ENCODE data around the gene TNFRSF1A. TPM values are rescaled to one million over a fixed set of nuclear protein-coding genes. Genes with fewer than 3 reads are reported as not detected.

Gene TNFRSF1A
- total and polyA plus RNA-seq, 9 of the 15 experiments (the other 6 are each of a cell fraction or from before 2014, with no cell fraction given) = 0.76 to 43.5 (median 30.0) TPM

- Histone ChIP-seq H3K4me3 (no peak overlapping the region), H3K79me2 (ENCODE audit: control insufficient read depth, insufficient read depth, low read length) (no peaks in the 10 kb centered on the region), H3K4me1 (replicated peaks in 1 of 2; ENCODE audit: control insufficient read depth in 2 of 2, insufficient read depth in 2 of 2, low read length in 2 of 2) (peaks cover 0 to 24% of the 10 kb centered on the region in 2 experiments; a peak in 2 of 5 replicates), H3K9ac (ENCODE audit: insufficient read depth in 1 of 2, low read depth in 2 of 2, low read length in 2 of 2) (no peak overlapping the region), H2AFZ (ENCODE audit: low read depth, low read length) (no peak overlapping the region), H3K27ac (ENCODE audit: extremely low read depth, low read depth, low read length) (no peak overlapping the region), H3K27me3 (ENCODE audit: control insufficient read depth in 2 of 2, insufficient read depth in 2 of 2, low read length in 2 of 2) (peaks cover 0 to 21% of the 10 kb centered on the region in 2 experiments; a peak in 4 of 5 replicates), H3K4me2 (ENCODE audit: insufficient read depth, low read length) (no peak overlapping the region), H4K20me1 (replicated peaks; ENCODE audit: control insufficient read depth, insufficient read depth, low read length) (no peaks in the 10 kb centered on the region), H3K9me3 (replicated peaks; ENCODE audit: control insufficient read depth, insufficient read depth, low read depth, low read length) (no peaks in the 10 kb centered on the region), H3K9me1 (ENCODE audit: control insufficient read depth, insufficient read depth, low read length) (no peaks in the 10 kb centered on the region), H3K36me3 (ENCODE audit: control insufficient read depth, insufficient read depth, low read length) (no peaks in the 10 kb centered on the region)
- WGBS (ENCODE audit: insufficient coverage, low coverage, missing lambda C conversion rate) = 38% methylated on average over 10 of the region's 17 CpGs
- POLR2A ChIA-PET = interaction anchor here (0.8 to 0.9 kb wide), 2 partner anchors 65 to 126 kb away, joined by 3 to 4 read pairs; no protein-coding TSS in a partner anchor
- DNase-seq (ENCODE audit: extremely low read depth in 1 of 4, low spot score in 3 of 4) (no peak), ATAC-seq (no peak), FAIRE-seq (no peak)
- in situ Hi-C loops (cut with MboI) = no loop called here
- intact Hi-C loops (cut with micrococcal nuclease) = no loop called here
- BruUV-seq (replicated peaks) = no TSS peak
- CTCF ChIA-PET (ENCODE audit: low intra/inter-chr PET ratio) = no interaction called here
- TF ChIP-seq, protein P1, sequence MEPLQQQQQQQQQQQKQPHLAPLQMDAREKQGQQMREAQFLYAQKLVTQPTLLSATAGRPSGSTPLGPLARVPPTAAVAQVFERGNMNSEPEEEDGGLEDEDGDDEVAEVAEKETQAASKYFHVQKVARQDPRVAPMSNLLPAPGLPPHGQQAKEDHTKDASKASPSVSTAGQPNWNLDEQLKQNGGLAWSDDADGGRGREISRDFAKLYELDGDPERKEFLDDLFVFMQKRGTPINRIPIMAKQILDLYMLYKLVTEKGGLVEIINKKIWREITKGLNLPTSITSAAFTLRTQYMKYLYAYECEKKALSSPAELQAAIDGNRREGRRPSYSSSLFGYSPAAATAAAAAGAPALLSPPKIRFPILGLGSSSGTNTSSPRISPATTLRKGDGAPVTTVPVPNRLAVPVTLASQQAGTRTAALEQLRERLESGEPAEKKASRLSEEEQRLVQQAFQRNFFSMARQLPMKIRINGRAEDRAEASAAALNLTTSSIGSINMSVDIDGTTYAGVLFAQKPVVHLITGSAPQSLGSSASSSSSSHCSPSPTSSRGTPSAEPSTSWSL (CRISPR knock-in tag; IDR thresholded peaks at IDR 0.05; ENCODE audit: borderline replicate concordance) = no peak
- TF ChIP-seq, protein P2, sequence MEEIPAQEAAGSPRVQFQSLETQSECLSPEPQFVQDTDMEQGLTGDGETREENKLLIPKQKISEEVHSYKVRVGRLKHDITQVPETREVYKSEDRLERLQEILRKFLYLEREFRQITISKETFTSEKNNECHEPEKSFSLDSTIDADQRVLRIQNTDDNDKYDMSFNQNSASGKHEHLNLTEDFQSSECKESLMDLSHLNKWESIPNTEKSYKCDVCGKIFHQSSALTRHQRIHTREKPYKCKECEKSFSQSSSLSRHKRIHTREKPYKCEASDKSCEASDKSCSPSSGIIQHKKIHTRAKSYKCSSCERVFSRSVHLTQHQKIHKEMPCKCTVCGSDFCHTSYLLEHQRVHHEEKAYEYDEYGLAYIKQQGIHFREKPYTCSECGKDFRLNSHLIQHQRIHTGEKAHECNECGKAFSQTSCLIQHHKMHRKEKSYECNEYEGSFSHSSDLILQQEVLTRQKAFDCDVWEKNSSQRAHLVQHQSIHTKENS (CRISPR knock-in tag; IDR thresholded peaks at IDR 0.05) = no peak
- no peak for TF ChIP-seq ZNF274 (IDR thresholded peaks at IDR 0.05; ENCODE audit: borderline replicate concordance, low read depth, low read length)
- TF ChIP-seq TSC22D4 (tag; IDR thresholded peaks at IDR 0.05) = no peak
- no peak for TF ChIP-seq PTTG1 (tag; IDR thresholded peaks at IDR 0.05; ENCODE audit: low read depth)
- TF ChIP-seq TCF3 (CRISPR knock-in tag; IDR thresholded peaks at IDR 0.05) = no peak
- no peak for TF ChIP-seq ZNF511 (CRISPR knock-in tag; IDR thresholded peaks at IDR 0.05)
- TF ChIP-seq ARHGAP35 (IDR thresholded peaks at IDR 0.05; ENCODE audit: partially characterized antibody) = no peak
- no peak for TF ChIP-seq TARDBP (IDR thresholded peaks at IDR 0.05)
- TF ChIP-seq ZNF133 (CRISPR knock-in tag; IDR thresholded peaks at IDR 0.05) = no peak
- TF ChIP-seq RERE (CRISPR knock-in tag; IDR thresholded peaks at IDR 0.05; ENCODE audit: borderline replicate concordance) = no peak
These were observed 25.9 kb downstream of the TNFRSF1A start for GRCh38 chr12:6315704-6316597.

Measured in K562 (cell line).